Panc1 (cell line): ENCODE results near the gene PECR.

Experiments used
- CTCF ChIP-seq: fragments of 450-650 bp; IDR thresholded peaks from 2 replicates; pipeline ENCODE4 v1.5.1; 2017; ENCODE audit warnings: mild to moderate bottlenecking
- POLR2AphosphoS5 ChIP-seq: IDR thresholded peaks from 2 replicates; pipeline ENCODE4 v1.6.1; 2012; ENCODE audit warnings: mild to moderate bottlenecking, low read depth, low read length, moderate library complexity
- REST ChIP-seq, 2 experiments: IDR thresholded peaks; 2 replicates each; pipeline ENCODE4 v1.6.1; 2011 to 2012; ENCODE audit warnings: low read depth in 2 of 2, control low read depth in 1 of 2, low read length in 1 of 2, mild to moderate bottlenecking in 1 of 2, moderate library complexity in 1 of 2; ENCODE audit not compliant: insufficient read depth in 1 of 2
- SIN3A ChIP-seq: IDR thresholded peaks from 2 replicates; pipeline ENCODE4 v1.6.1; 2012; ENCODE audit warnings: low read depth, mild to moderate bottlenecking, low read length, moderate library complexity, borderline replicate concordance; ENCODE audit not compliant: insufficient read depth

- TF ChIP-seq CTCF (no peak), POLR2AphosphoS5 (peak; percentile 98), SIN3A (peak; percentile 92; the same call in 1 of the 2 replicates), REST (IDR thresholded peaks at IDR 0.05; ENCODE audit: insufficient read depth in 1 of 2, low read depth in 2 of 2, low read length in 1 of 2) (0 out of 4 replicates have a peak, but pooled peaks of 1 of the 2 experiments have one; percentile 30)
These were observed 27.6 kb upstream of the PECR start, which contains the start of gene XRCC5 for GRCh38 chr2:216108967-216109921.
